ENCODE data around the gene IL36RN.
A peak's percentile ranks its signal among the peaks of the same experiment; 100 is the strongest.

Gene IL36RN

GRCh38 chr2:113079131-113079530 lies 20.1 kb downstream of the IL36RN start:
- Histone ChIP-seq H4K20me1 (ENCODE audit: insufficient read depth, low read length) (no peaks in the 10 kb centered on the region), H3K27ac (ENCODE audit: low read length) (no peak overlapping the region), H3K9ac (ENCODE audit: low read depth, low read length) (no peak overlapping the region), H3K4me3 (ENCODE audit: low read depth in 1 of 2, low read length in 2 of 2) (no peak overlapping the region), H3K4me1 (ENCODE audit: insufficient read depth, low read length) (no peaks in the 10 kb centered on the region), H3K36me3 (ENCODE audit: insufficient read depth, low read length) (no peaks in the 10 kb centered on the region), H3K9me3 (ENCODE audit: insufficient read depth, low read length, severe bottlenecking) (no peaks in the 10 kb centered on the region), H3K27me3 (ENCODE audit: insufficient read depth, low read length, poor library complexity) (peaks cover 37% of the 10 kb centered on the region), H3K79me2 (ENCODE audit: insufficient read depth, low read length) (no peaks in the 10 kb centered on the region), H2AFZ (ENCODE audit: low read depth, low read length) (no peak overlapping the region), H3K4me2 (ENCODE audit: insufficient read depth, low read length) (no peak overlapping the region)
- DNase-seq (no peak), ATAC-seq (ENCODE audit: insufficient read depth, low read depth) (no peak)
- no peak for TF ChIP-seq EZH2 (IDR thresholded peaks at IDR 0.05; ENCODE audit: borderline replicate concordance, low read depth, low read length, severe bottlenecking)

GRCh38 chr2:113080134-113080533 lies 21.1 kb downstream of the IL36RN start:
- Histone ChIP-seq H4K20me1 (ENCODE audit: insufficient read depth, low read length) (no peaks in the 10 kb centered on the region), H3K79me2 (ENCODE audit: insufficient read depth, low read length) (no peaks in the 10 kb centered on the region), H3K4me2 (ENCODE audit: insufficient read depth, low read length) (no peak overlapping the region), H3K27me3 (ENCODE audit: insufficient read depth, low read length, poor library complexity) (peaks cover 27% of the 10 kb centered on the region), H3K27ac (ENCODE audit: low read length) (no peak overlapping the region), H3K9ac (ENCODE audit: low read depth, low read length) (no peak overlapping the region), H3K4me1 (ENCODE audit: insufficient read depth, low read length) (no peaks in the 10 kb centered on the region), H2AFZ (ENCODE audit: low read depth, low read length) (no peak overlapping the region), H3K9me3 (ENCODE audit: insufficient read depth, low read length, severe bottlenecking) (no peaks in the 10 kb centered on the region), H3K36me3 (ENCODE audit: insufficient read depth, low read length) (no peaks in the 10 kb centered on the region), H3K4me3 (ENCODE audit: low read depth in 1 of 2, low read length in 2 of 2) (no peak overlapping the region)
- ATAC-seq (ENCODE audit: insufficient read depth, low read depth) (peak; percentile 88), DNase-seq (peak; percentile 48)
- TF ChIP-seq EZH2 (IDR thresholded peaks at IDR 0.05; ENCODE audit: borderline replicate concordance, low read depth, low read length, severe bottlenecking) (no peak), CTCF (IDR thresholded peaks at IDR 0.05; ENCODE audit: borderline replicate concordance, extremely low read depth, low read length, poor library complexity, severe bottlenecking) (peak; percentile 87)

GRCh38 chr2:113081488-113082210 lies 22.7 kb downstream of the IL36RN start:
- Histone ChIP-seq H3K4me2 (ENCODE audit: insufficient read depth, low read length) (no peak overlapping the region), H3K79me2 (ENCODE audit: insufficient read depth, low read length) (no peaks in the 10 kb centered on the region), H3K4me3 (ENCODE audit: low read depth in 1 of 2, low read length in 2 of 2) (no peak overlapping the region), H3K4me1 (ENCODE audit: insufficient read depth, low read length) (no peaks in the 10 kb centered on the region), H3K27me3 (ENCODE audit: insufficient read depth, low read length, poor library complexity) (peaks cover 15% of the 10 kb centered on the region), H3K9ac (ENCODE audit: low read depth, low read length) (no peak overlapping the region), H3K9me3 (ENCODE audit: insufficient read depth, low read length, severe bottlenecking) (no peaks in the 10 kb centered on the region), H3K36me3 (ENCODE audit: insufficient read depth, low read length) (no peaks in the 10 kb centered on the region), H2AFZ (ENCODE audit: low read depth, low read length) (no peak overlapping the region), H4K20me1 (ENCODE audit: insufficient read depth, low read length) (no peaks in the 10 kb centered on the region), H3K27ac (ENCODE audit: low read length) (no peak overlapping the region)
- ATAC-seq (ENCODE audit: insufficient read depth, low read depth) (no peak), DNase-seq (no peak)
- TF ChIP-seq CTCF (IDR thresholded peaks at IDR 0.05; ENCODE audit: borderline replicate concordance, extremely low read depth, low read length, poor library complexity, severe bottlenecking) (no peak), EZH2 (IDR thresholded peaks at IDR 0.05; ENCODE audit: borderline replicate concordance, low read depth, low read length, severe bottlenecking) (no peak)

GRCh38 chr2:113083296-113083695 lies 24.3 kb downstream of the IL36RN start:
- no peak for ATAC-seq (ENCODE audit: insufficient read depth, low read depth)
- Histone ChIP-seq H3K4me3 (ENCODE audit: low read depth in 1 of 2, low read length in 2 of 2) (no peak overlapping the region), H4K20me1 (ENCODE audit: insufficient read depth, low read length) (no peaks in the 10 kb centered on the region), H3K27me3 (ENCODE audit: insufficient read depth, low read length, poor library complexity) (peaks cover 15% of the 10 kb centered on the region), H3K4me1 (ENCODE audit: insufficient read depth, low read length) (no peaks in the 10 kb centered on the region), H3K9ac (ENCODE audit: low read depth, low read length) (no peak overlapping the region), H2AFZ (ENCODE audit: low read depth, low read length) (no peak overlapping the region), H3K4me2 (ENCODE audit: insufficient read depth, low read length) (no peak overlapping the region), H3K9me3 (ENCODE audit: insufficient read depth, low read length, severe bottlenecking) (no peaks in the 10 kb centered on the region), H3K36me3 (ENCODE audit: insufficient read depth, low read length) (no peaks in the 10 kb centered on the region), H3K27ac (ENCODE audit: low read length) (no peak overlapping the region), H3K79me2 (ENCODE audit: insufficient read depth, low read length) (no peaks in the 10 kb centered on the region)
- no peak for DNase-seq
- TF ChIP-seq EZH2 (IDR thresholded peaks at IDR 0.05; ENCODE audit: borderline replicate concordance, low read depth, low read length, severe bottlenecking) (no peak), CTCF (IDR thresholded peaks at IDR 0.05; ENCODE audit: borderline replicate concordance, extremely low read depth, low read length, poor library complexity, severe bottlenecking) (no peak)
